HG03159 (cell line): ENCODE results near the gene ADCY5.

Experiments
- ATAC-seq: cut with Tn5 transposase; IDR thresholded peaks from one replicate; pipeline ENCODE4 v1.9.1; 2021; ENCODE audit warnings: mild to moderate bottlenecking, moderate library complexity; ENCODE audit not compliant: unreplicated experiment

ADCY5 gene

DNA sequence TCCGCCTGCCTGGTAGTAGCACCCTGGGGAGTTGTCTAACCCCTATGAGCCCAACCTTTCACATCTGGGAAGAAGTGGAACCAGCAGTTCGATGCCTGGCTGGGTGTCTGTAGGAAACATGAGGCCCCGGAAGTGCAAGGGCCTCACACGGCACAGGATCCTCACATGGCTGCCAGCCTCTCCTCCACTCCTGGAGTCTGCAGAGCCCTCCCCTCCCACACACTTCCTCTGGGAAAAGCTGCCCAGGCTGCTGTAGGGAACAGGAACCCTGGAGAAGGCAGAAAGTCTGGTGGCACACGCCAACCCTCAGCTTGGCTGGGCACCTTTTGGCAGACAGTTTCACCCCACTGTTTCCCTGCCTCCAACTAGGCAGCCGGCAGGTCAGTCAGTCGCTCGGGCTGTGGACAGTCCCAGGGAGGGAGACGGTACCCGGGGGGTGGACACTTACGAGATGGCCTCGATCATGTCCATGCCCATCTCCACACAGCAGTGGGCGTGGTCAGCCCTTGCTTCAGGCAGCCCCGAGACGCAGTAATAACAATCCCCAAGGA lies 118.4 kb downstream of the ADCY5 start:
- ATAC-seq = no peak

DNA sequence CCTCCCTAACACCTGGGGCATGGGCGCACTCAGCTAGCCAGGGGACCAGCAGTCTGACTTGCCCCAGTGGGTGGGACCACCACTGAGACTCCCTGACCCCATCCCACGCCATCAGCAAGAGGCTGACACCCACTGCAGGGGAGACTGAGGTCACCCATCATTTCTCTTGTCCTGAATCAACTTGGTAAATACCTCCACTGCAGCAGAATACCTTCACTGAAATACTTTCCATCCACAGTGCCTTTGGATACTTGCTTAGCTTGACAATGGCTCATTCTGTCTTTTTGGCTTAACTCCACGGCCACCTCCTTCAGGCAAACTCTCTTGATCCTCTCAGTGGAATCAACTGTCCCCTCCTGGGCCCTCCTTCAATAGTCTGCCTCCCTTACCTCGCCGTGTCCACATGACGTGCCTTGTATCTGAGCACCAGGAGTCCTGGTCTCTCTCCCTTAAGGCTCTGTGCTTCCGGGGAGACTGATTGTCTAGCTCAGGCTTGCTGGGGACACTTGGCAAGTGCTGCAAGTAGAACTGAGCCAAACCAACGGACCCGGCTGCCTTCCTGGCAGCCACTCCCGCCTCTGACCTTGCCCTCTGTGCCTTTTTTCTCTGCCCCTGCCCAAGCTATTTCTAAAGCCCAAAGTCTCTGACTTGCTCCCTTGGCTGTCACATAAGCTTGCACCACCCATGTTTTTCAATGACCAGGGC lies 119.1 kb downstream of the ADCY5 start:
- ATAC-seq = no peak

DNA sequence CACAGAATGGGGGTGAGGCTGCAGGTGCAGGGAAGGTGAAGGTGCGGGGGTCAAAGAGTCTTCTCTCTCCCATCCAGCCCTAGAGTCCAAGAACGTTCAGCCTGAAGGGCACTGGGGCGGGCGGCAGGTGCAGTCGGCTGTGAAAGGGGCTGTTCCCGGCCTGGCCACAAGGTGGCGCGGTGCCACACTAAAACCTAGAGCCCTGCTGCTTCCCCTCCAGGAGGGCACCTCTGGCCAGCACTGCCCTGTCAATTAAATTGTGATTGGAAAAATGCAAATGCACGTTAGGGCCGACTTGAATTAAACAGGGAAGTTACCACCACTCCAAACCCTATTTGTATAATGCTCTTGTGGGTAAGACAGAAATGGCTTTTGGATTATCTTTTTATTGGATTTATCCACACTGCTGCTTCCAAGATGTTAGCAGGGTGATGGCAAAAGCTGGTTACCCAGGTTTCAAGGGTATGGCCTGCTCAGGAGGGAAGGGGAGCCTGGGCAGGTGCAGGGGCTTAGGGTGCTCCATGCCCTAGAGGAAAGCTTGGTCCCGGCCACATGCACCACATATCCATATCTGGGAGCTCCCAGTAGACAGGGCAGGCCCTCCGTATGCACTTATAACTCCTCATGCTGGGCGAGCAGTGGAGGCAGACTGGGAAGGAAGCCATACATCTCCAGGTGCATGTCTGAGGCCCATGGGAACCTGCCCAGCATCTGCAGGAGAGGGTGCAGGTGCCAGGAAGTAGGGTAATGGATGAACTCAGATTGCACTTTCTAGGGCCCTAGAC lies 119.8 kb downstream of the ADCY5 start:
- ATAC-seq = no peak

DNA sequence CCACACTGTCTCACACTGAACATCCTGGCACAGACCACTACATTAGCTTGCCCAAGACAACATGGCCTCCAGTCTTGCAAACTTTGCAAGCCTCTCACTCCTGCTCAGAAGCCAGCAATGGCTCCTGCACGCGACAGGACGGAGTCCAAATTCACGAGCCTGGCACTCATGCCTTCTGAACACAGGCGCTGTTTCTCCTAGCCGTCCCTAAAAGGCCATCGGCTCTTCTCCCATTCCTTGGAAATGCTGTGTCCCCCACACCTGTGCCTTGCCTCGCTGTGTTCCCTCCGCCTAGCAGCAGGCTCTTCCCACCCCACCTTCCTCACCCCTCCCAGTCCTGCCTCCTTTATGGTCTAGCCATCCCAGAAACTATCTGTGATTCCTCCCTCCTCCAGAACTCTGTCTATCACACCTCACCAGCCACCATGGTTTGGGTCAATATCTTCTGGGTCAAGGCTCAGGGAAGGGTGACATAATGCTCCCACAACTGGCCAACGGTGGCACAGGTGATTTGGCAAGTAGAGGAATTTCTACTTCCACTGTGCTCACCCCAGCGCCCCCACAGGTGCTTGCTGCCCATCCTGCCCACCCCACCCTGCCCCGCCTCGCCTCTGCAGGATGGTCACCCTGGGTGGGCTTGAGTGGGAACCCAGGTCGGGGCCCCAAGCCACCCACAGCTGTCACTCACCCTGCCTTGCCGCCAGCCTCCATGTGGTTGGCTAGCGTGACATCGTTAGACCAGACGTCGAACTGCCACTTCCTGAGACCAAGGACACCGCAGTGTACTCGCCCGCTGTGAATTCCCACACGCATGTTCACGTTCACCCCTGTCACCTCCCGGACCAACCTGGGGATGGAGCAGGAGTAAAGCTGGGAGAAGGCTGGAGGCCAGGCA lies 120.7 kb downstream of the ADCY5 start:
- ATAC-seq = no peak

DNA sequence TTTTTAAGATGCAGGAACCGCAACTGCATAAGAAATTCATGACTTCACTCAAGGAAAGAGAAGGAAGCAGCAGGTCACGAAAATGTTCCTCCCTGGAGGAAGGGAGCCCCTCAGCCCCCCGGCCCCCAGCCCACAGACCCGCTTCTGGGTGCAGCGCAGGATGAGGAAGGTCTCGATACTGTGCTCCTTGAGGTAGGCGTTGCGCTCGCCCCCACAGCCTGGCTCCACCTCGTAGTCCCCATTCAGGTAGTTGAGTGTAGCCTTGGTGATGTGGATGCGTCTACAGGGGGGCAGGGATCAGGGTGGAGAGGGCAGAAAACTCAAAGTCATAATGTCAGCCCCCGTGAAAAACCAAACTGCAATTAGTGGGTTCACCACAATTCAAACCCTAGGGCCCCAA lies 121.4 kb downstream of the ADCY5 start:
- ATAC-seq = no peak

DNA sequence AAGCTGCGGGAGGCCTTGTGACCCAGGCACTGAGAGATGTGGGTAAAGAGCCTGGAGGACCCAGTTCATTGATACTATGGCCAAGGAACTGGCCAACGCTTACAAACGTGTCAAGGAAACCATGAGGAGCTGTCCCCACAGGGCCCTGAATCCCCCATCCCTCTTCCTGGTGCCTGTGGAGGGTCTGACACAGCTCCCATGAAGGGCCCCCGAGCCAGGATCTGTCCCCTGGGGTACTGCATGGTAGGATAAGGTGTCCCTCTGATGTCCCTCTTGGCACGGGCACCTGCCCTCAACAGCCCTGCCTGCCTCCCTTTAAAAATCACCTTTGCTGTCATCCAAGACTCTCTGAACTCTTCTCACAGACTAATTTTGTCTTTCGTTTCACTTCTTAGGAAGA lies 122.4 kb downstream of the ADCY5 start:
- no peak for ATAC-seq

DNA sequence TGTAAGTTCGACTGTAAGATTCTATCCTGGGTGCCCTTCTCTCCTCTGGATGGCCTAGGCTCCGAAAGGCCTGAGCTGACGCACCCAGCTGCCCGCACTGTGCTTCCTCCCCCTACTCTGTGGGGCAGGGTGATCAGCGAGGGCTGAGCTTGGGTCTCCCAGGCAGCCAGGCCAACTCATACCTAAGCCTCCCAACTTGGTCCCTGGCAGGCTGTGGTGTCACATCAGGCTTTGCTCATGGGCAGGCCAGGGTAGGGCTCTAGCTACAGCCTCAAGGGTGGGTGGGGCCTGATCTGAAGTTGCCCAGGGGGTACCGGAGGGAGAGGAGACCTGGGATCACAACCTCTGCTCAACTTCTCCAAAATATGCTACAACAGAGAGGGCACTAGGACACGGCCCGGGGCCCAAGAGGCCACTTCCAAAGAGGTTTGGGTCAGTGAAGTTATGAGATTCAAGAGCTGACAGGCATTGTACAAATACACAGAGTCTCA lies 123.1 kb downstream of the ADCY5 start:
- ATAC-seq = no peak

DNA sequence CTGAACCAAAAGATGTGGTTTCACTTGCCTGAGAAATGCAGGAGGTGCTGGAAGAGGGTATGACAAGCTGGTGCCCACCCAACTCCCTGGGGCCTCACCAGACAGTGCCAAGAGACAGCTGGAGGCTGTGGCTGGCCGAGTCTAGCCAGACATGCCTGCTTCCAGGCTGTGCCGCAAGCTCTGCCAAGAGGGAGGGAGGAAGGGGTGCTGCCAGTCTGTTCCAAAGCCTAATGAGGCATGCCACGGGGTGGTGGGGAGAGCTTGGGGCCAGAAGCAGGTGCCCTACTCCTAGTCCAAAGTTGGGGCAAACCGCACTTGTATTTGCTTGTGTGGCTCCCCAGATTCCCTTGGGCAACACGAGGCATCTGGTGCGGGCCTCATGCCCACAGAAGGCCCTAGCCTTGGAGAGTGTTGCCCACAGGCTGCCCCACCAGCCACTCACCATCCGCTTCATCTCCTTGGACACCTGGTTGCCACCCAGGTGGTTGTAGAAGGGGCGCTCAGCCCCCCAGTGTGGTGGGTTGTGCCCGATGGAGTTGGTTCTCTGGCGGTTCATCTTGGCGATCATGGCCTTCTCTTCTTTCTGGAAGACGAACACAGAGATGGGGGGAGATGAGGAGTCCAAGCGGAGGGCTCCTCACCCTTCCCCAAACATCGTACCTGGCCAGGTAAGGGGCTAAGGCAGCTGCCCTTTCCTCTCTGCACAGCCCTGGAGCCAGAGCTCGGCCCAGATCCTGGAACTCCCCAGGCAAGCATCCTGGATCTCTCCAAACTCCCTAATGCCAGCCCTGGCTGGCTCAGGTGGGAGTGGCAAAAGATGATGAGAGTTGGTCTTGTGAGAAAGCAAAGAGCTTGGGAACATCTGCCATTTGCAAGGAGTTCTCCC lies 123.8 kb downstream of the ADCY5 start:
- ATAC-seq = no peak

DNA sequence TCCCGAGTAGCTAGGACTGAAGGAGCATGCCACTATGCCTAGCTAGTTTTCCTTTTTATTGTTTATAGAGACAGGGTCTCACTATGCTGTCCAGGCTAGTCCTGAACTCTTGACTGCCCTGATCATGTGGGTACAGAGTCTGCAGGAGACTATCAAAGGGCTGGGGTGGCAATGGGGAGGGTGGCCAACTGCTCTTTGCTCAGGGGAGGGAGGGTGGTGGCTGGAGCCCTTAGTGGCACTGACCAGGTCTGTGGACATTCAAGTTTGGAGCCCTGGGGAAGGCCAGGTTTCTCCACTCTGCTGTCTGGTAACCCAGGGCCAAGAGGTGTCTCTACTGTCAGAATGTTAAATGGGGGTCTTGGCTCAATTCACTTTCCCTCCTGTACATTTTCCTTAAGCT lies 125.1 kb downstream of the ADCY5 start:
- no peak for ATAC-seq

DNA sequence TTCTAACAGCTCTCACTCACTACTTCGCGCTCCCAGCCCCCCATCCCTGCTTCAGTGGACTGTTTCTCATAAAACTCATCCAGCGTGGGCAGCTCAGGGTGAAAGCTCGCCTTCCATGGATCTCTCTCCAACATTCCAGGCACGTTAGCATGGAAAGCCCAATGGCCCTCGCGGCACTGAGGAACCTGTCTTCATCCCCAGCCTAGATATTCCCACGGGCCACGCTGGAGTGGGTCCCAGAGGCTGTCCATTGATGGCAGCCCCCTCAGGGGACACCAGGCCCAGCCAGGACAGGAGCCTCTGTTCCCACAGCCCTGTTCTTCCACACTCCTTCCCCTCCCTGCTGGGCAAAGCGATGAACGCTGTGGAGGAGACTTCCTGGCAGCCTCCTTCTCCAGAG lies 126.0 kb downstream of the ADCY5 start:
- no peak for ATAC-seq

DNA sequence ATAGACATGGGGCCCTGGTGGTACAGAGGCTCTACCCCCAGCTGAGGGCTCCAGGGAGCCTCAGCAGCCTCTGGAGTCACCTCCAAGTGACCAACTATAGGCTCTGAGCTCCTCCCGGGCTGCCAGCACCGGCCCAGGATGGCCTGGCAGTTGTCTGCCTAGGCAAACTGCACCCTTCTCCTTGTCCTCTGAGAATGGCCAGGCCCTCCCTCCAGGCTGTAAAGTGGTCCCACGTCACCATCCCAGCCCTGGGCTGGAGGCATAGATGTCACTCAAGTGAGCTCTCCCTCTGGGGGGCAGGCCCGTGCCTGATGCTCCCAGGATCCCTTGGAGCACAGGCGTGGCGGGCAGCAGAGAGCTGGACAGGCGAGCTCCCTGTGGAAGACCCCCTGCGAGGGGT lies 127.1 kb downstream of the ADCY5 start:
- ATAC-seq = no peak

DNA sequence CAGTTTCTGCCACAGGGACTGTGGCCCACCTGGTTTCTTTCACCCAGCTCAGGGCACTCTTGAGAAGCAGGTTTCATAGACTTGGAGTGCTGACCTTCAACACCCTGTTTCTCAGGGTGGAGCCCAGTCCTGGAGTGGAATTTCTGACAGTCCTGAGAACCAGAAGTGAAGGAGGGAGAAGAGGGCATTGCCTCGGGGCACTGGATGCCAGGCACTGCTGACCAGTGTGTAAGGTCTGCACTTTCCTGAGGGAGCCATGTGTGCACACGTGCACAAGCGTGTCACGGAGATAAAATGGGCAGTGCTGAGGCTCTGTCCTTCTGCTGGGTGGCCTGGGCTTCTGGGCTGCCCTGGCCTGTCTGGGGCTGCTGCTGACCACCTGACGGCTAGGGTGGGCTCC lies 128.7 kb downstream of the ADCY5 start:
- no peak for ATAC-seq

DNA sequence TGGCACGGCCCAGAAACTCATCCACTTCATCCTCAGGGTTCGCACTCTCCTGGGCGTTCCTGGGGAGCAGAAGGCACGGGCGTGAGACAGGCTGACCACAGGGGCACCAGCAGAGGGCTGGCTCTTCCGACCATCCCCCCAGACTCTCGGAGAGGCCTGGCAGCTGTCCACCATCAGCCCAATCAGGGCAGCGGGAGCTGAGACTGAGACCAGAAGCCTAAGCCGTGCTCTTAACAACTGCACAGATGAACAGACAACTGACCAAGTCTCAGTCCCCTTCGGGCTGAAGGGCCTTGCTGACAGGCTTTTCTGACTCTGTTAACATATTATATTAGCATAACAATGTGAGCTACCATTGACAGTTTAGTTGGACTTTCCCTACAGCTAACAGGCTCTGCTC lies 129.1 kb downstream of the ADCY5 start:
- ATAC-seq = no peak

DNA sequence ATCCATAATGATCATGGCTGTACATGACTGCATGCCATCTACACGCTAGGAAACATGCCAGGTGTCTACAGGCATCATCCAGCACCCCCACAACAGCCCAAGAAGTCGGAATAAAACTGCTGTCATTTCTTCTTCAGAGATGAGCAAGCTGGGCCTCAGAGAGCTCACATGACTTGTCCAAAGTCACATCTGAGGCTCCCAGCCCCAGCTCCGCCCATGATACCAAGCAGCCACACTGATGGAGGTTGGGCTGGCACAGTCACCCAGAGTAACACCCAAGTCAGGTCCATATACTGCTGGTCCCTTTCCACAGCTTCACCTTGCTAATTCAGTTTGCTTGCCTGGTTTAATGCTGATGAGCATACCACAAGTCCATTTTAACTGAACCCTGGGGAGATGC lies 130.5 kb downstream of the ADCY5 start:
- ATAC-seq = no peak

DNA sequence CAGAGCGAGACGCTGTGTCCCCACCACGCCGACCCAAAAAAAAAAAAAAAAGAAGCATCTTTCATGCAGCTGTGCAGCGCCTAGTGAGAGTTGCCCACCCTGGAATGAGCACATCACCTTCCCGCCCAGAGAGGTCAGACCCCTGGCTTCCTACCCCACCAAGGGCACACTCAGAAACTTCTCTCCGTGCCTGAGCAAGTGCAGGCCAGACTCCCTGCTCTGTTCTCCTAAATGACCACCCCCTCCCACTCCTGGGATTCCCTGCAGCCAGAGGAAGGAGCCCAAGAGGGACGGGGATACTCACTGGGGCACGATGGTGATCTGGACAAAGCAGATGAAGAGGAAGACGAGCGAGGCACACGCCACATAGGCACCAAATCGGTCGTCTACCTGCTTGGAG lies 131.2 kb downstream of the ADCY5 start:
- no peak for ATAC-seq

DNA sequence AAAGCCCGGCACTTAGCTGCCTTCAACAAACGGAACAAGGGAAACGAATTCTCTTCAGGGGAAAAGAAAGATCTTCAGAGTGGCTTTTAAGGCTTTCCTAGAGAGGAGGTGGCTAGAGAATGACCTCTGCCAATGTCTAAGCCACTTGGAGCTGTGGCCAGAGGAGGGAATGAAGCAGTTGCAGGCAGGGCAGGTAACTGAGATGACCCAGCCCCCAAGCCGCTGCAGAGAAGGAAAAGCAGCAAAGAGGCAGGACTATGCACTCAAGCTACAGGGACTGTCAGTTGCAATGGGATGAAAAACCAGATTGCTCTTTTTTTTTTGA lies 133.7 kb downstream of the ADCY5 start:
- ATAC-seq = no peak

DNA sequence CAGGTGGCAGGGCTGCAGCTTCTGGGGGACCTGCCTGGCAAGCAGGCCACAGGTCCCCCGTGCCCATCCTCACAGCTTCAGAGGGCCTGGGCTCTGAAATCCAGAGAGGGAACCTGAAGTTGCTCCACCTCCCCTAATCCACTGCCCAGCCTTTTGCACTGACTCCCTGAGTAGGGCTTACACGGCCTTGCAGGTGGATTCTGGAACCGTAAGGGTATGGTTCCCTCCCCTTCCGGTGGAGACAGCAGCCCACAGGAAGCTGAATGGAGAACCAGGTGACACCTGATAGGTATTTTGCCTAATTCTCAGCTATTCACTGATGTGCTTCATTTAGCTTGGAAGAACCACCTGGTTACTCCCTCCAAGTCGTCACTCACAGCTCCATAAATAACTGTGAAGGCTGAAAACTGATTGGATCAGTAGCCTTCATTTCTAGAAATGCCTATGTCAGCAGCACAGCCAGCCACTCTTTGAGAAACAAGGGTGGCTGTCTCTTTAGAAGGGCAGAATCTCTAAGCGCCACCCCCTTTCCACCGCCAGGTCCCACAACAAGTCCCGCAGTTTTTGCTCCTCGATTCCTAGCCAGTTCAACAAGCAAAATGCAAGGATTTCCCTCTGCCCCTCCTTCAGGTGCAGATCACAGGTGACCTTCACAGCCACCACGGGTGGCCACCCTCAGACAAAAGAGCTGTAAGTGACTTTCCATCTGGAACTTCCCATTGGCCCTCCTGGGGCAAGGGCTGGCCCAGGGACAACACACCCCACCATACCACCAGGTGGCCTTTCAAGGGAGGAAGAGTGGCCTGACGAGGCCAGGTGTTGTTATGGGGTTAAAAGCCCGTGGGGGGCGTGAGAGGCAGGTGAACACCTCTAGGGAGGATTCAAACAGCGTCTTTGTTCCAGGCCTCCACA lies 134.3 kb downstream of the ADCY5 start:
- no peak for ATAC-seq

DNA sequence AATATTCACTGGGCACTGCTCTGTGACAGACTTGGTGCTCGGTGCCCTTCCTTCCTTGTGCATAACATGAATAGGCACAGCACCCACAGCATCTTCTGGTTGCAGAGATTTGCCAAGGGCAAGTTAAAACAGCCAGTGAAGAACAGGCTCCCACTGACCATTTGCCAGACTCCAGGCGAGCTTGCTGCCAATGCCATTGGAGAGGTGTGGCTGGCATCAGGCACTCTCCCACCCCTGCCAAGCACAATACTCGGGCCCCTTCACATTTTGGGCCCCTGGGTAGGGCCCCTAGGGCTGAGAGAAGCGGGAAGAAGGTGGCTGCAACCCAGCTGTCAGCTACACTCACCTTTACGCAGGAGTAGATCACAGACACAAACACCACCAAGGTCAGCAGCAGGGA lies 135.0 kb downstream of the ADCY5 start:
- ATAC-seq = no peak
